Cortex of kidney (tissue), 1 donor: ENCODE results near the gene MGME1.

ENCODE experiments used
- DNase-seq: peaks from one replicate; lab custom pipeline; 2025; lab: John Stamatoyannopoulos, UW

MGME1 gene

GRCh38 chr20:17940224-17940971 is 28.4 kb upstream of the MGME1 start:
- no peak for DNase-seq

- DNase-seq, result no peak
Measured at GRCh38 chr20:17941087-17941825, 27.6 kb upstream of the MGME1 start.

DNA sequence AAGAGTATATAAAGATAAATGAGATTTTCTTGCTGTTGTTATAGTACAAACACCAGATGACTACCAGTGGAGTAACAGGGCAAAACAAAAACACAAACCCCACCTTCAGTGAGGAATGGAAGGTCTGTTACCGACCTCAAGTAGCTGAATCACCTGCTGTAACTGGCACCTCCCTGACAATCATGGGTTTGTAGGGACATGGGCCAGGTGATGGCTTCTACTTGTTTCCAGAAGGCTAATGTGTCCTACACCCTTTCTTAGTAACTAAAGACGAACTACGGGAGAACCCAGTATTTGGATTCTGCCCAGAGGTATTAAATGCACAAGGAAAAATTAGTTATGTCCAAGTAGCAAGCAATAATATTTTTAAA is 27.0 kb upstream of the MGME1 start:
- DNase-seq, result no peak

GRCh38 chr20:17943343-17943742 is 25.5 kb upstream of the MGME1 start:
- DNase-seq, result no peak

DNA sequence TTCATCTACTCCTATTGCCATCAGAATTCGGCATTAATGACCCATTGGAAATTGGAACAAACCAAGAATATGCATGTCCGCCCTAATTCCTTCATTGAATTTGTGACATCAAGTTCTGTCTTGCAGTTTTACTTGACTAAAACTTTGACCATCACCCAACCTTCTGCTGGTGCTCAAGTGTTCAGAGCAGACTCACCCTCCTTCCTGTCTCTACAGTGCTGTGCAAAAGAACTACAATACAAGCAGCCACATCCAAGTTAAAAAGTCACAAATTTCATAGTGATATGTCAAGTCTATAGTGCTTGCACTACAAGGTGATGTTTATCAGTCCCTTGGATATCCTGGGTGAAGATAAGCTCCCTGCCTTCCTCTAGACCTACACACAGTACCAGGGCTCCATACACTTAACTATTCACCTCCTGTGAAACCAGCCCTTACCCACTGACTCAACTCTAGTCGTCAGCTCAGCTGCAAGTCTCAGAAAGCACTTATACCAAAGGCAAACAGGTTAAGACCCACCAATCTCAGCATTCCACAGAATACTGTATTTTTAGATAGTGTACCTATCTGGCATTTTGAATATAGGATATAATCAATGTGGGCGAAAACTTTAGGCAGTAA is 23.9 kb upstream of the MGME1 start:
- DNase-seq, result no peak

- DNase-seq, result no peak
Measured at GRCh38 chr20:17946040-17946439, 22.8 kb upstream of the MGME1 start.

GRCh38 chr20:17946572-17947473 is 22.0 kb upstream of the MGME1 start:
- no peak for DNase-seq

- DNase-seq, result no peak
Measured at GRCh38 chr20:17947474-17947815, 21.4 kb upstream of the MGME1 start.

DNA sequence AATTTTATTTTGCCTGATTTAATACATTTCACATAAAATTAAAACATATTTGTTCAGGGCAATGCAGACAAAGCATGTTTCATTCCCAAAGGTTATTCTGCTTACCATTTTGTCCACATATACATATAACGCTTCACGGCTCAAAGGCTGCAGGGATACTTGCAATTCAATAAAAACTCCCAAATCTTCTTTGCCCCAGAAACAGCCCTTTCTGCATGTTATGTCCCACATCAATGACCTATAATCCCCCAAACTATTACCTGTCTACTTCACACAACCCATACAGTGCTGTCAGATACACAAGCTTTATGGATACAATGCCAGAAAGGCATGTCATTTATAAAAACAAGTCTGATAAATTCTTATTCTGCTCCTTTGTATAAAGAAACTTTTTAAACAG is 20.4 kb upstream of the MGME1 start:
- no peak for DNase-seq

- DNase-seq, result no peak
Measured at GRCh38 chr20:17949899-17950298, 18.9 kb upstream of the MGME1 start.

- no peak for DNase-seq
Measured at GRCh38 chr20:17950670-17951069, 18.1 kb upstream of the MGME1 start.

DNA sequence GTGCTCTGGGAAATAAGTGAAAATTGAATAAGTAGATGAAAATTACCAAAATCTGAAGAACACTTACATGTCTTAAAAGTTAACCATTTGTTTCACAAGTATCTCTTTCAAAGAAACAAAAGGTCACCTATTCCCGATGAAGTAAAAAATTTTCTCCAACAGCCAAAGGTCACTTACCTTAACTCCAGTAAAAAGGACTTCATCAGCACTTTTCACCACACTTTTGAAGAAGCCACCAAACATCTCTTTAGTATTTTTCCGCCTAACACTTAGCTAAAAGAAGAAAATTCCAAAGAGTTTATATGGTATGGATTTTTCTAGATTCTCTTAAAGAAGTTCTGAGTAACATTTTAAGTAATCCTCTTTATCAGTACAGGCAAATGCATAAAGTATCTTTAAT is 17.5 kb upstream of the MGME1 start:
- DNase-seq, result no peak

- DNase-seq, result no peak
Measured at GRCh38 chr20:17952692-17953684, 15.8 kb upstream of the MGME1 start.

- no peak for DNase-seq
Measured at GRCh38 chr20:17953935-17954334, 14.9 kb upstream of the MGME1 start.

GRCh38 chr20:17955302-17955701 is 13.5 kb upstream of the MGME1 start:
- DNase-seq, result no peak

DNA sequence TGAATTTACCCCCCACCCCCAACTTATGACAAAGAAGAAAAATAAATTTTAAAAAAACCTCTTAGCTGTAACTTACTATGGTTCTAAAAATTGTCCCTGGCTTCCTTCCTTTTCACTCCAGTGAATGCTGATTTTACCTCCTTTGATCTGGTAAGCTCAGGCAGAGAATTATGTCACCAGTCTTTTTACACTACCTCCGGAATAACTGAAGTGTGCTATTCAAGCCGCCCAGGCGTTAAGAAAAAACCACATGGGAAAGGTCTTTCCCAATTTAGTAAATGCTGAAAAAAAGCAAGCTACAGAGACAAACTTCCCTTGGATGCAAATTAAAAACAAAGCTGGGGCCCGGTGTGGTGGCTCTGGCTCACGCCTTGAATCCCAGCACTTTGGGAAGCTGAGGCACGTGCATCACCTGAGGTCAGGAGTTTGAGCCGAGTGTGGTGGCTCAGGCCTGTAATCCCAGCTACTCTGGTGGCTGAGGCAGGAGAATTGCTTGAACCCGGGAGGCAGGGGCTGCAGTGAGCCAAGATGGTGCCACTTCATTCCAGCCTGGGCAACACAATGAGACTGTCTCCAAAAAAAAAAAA is 12.6 kb upstream of the MGME1 start:
- no peak for DNase-seq

- DNase-seq, result no peak
Measured at GRCh38 chr20:17957505-17958363, 11.1 kb upstream of the MGME1 start.

- DNase-seq, result no peak
Measured at GRCh38 chr20:17958373-17959256, 10.2 kb upstream of the MGME1 start.

- DNase-seq, result no peak
Measured at GRCh38 chr20:17959257-17959627, 9.6 kb upstream of the MGME1 start.
